CD4-positive, CD25-positive, alpha-beta regulatory T cell (primary cell): ENCODE data around the gene IL1RAPL1. TPM values are rescaled to one million over a fixed set of nuclear protein-coding genes. Genes with fewer than 3 reads are reported as not detected.

Source experiments
- ATAC-seq, 2 donors: fragments of 150-1000 bp; cut with Tn5 transposase; one replicate each; pipeline ENCODE4 v1.10.0; 2021; ENCODE audit warnings: low read depth in 2 of 2, moderate number of reproducible peaks in 2 of 2, moderate library complexity in 1 of 2
- DNase-seq, 3 donors: peaks; one replicate each; pipeline versions ENCODE4 v3.0.0 to v3.0.0-alpha.2; 2012 to 2022; ENCODE audit warnings: mixed read lengths in 1 of 3
- H3K27ac ChIP-seq: one replicate; pipeline ENCODE4 v1.7.0; 2013; ENCODE audit warnings: mild to moderate bottlenecking, low read length; ENCODE audit not compliant: insufficient read depth, poor library complexity, severe bottlenecking
- H3K27me3 ChIP-seq: one replicate; pipeline ENCODE4 v1.7.0; 2013; ENCODE audit warnings: low read length; ENCODE audit not compliant: control insufficient read depth, insufficient read depth
- H3K36me3 ChIP-seq: one replicate; pipeline ENCODE4 v1.7.0; 2013; ENCODE audit warnings: mild to moderate bottlenecking, low read length, moderate library complexity; ENCODE audit not compliant: control insufficient read depth, insufficient read depth
- H3K4me1 ChIP-seq: 2 replicates; pipeline ENCODE4 v1.7.0; 2013; ENCODE audit warnings: mild to moderate bottlenecking, low read length; ENCODE audit not compliant: insufficient read depth, control insufficient read depth, poor library complexity, severe bottlenecking
- H3K4me3 ChIP-seq: one replicate; pipeline ENCODE4 v1.7.0; 2013; ENCODE audit warnings: low read depth, mild to moderate bottlenecking, low read length, moderate library complexity
- H3K9me3 ChIP-seq, 2 experiments: 1 replicate in 1 of 2; 2 replicates in 1 of 2; pipeline ENCODE4 v1.7.0; 2013; ENCODE audit warnings: low read length in 2 of 2, mild to moderate bottlenecking in 1 of 2, moderate library complexity in 1 of 2; ENCODE audit not compliant: control insufficient read depth in 2 of 2
- H3K27ac Mint-ChIP-seq, 3 donors: one replicate each; pipeline ENCODE4 v1.8.0; 2020 to 2022; ENCODE audit warnings: mild to moderate bottlenecking in 3 of 3, mixed read lengths in 3 of 3, moderate library complexity in 2 of 3
- H3K27me3 Mint-ChIP-seq: one replicate; pipeline ENCODE4 v1.8.0; 2022; ENCODE audit warnings: mild to moderate bottlenecking, mixed read lengths
- H3K36me3 Mint-ChIP-seq: one replicate; pipeline ENCODE4 v1.8.0; 2020; ENCODE audit warnings: mixed read lengths
- H3K4me1 Mint-ChIP-seq, 4 donors: one replicate each; pipeline ENCODE4 v1.8.0; 2020 to 2022; ENCODE audit warnings: mixed read lengths in 4 of 4, mild to moderate bottlenecking in 1 of 4
- H3K4me3 Mint-ChIP-seq, 4 donors: one replicate each; pipeline ENCODE4 v1.8.0; 2020 to 2022; ENCODE audit warnings: mild to moderate bottlenecking in 4 of 4, mixed read lengths in 4 of 4, moderate library complexity in 3 of 4
- H3K9me3 Mint-ChIP-seq, 7 donors: one replicate each; pipeline ENCODE4 v1.8.0; 2020 to 2022; ENCODE audit warnings: mixed read lengths in 7 of 7, mild to moderate bottlenecking in 3 of 7, moderate library complexity in 2 of 7
- polyA plus RNA-seq, 4 donors: library from polyadenylated mRNA; unstranded; fragments of 300-500 nt; fragmentation: Illumina TruSeq; gene quantifications; one replicate each; pipeline ENCODE4 v1.2.3, GENCODE V29; 2021
- total RNA-seq: library from RNA; stranded (reverse); gene quantifications from one replicate; pipeline ENCODE4 v1.2.3, GENCODE V29; 2022

IL1RAPL1 gene
- total and polyA plus RNA-seq, 5 donors from 2014 or later, result not detected

- Mint-ChIP-seq H3K36me3 (no peaks in the 10 kb centered on the region), H3K27me3 (no peaks in the 10 kb centered on the region), H3K27ac (no peak overlapping the region), H3K4me3 (no peak overlapping the region), H3K4me1 (no peaks in the 10 kb centered on the region), H3K9me3 (peaks cover 0 to 3% (median 0%) of the 10 kb centered on the region in 7 donors)
- Histone ChIP-seq H3K9me3 (no peaks in the 10 kb centered on the region), H3K36me3 (no peaks in the 10 kb centered on the region), H3K4me3 (no peak overlapping the region), H3K27me3 (no peaks in the 10 kb centered on the region), H3K4me1 (no peaks in the 10 kb centered on the region), H3K27ac (no peak overlapping the region)
- DNase-seq (no peak), ATAC-seq (no peak)
These were observed 1084.2 kb downstream of the IL1RAPL1 start for GRCh38 chrX:29671421-29671820.

- peak overlapping the region in 1 of 3 donors; percentile 43 for H3K27ac Mint-ChIP-seq
- peaks cover 0 to 4% (median 0%) of the 10 kb centered on the region in 4 donors for H3K4me1 Mint-ChIP-seq
- no peaks in the 10 kb centered on the region for H3K9me3 ChIP-seq
- no peaks in the 10 kb centered on the region for H3K4me1 ChIP-seq
- no peaks in the 10 kb centered on the region for H3K27me3 ChIP-seq
- no peak overlapping the region for H3K27ac ChIP-seq
- H3K9me3 Mint-ChIP-seq, result peaks cover 0 to 9% (median 0%) of the 10 kb centered on the region in 7 donors
- no peak overlapping the region for H3K4me3 ChIP-seq
- no peaks in the 10 kb centered on the region for H3K36me3 Mint-ChIP-seq
- H3K27me3 Mint-ChIP-seq, result no peaks in the 10 kb centered on the region
- ATAC-seq, result no peak
- no peaks in the 10 kb centered on the region for H3K36me3 ChIP-seq
- DNase-seq, result no peak
- H3K4me3 Mint-ChIP-seq, result no peak overlapping the region
These were observed 1100.4 kb downstream of the IL1RAPL1 start for GRCh38 chrX:29687687-29688086.

- DNase-seq (no peak), ATAC-seq (no peak)
- Mint-ChIP-seq H3K27ac (no peak overlapping the region), H3K4me3 (no peak overlapping the region), H3K9me3 (peaks cover 0 to 9% (median 2%) of the 10 kb centered on the region in 7 donors), H3K4me1 (peaks cover 0 to 4% (median 0%) of the 10 kb centered on the region in 4 donors), H3K36me3 (no peaks in the 10 kb centered on the region), H3K27me3 (no peaks in the 10 kb centered on the region)
- Histone ChIP-seq H3K27me3 (no peaks in the 10 kb centered on the region), H3K9me3 (no peaks in the 10 kb centered on the region), H3K4me1 (no peaks in the 10 kb centered on the region), H3K4me3 (no peak overlapping the region), H3K36me3 (no peaks in the 10 kb centered on the region), H3K27ac (no peak overlapping the region)
These were observed 1102.8 kb downstream of the IL1RAPL1 start for GRCh38 chrX:29690061-29690460.

GRCh38 chrX:29691044-29691443 is 1103.8 kb downstream of the IL1RAPL1 start:
- H3K27ac ChIP-seq, result no peak overlapping the region
- Mint-ChIP-seq H3K36me3 (no peaks in the 10 kb centered on the region), H3K27me3 (no peaks in the 10 kb centered on the region), H3K4me1 (peaks cover 0 to 4% (median 0%) of the 10 kb centered on the region in 4 donors), H3K4me3 (no peak overlapping the region), H3K27ac (no peak overlapping the region), H3K9me3 (peaks cover 0 to 9% (median 2%) of the 10 kb centered on the region in 7 donors)
- no peaks in the 10 kb centered on the region for H3K27me3 ChIP-seq
- H3K9me3 ChIP-seq, result no peaks in the 10 kb centered on the region
- H3K4me1 ChIP-seq, result no peaks in the 10 kb centered on the region
- no peaks in the 10 kb centered on the region for H3K36me3 ChIP-seq
- H3K4me3 ChIP-seq, result no peak overlapping the region
- no peak for DNase-seq
- ATAC-seq, result no peak

- H3K4me3 ChIP-seq, result no peak overlapping the region
- no peaks in the 10 kb centered on the region for H3K27me3 Mint-ChIP-seq
- H3K9me3 Mint-ChIP-seq, result peaks cover 0 to 5% (median 0%) of the 10 kb centered on the region in 7 donors
- H3K27ac ChIP-seq, result no peak overlapping the region
- DNase-seq (no peak), ATAC-seq (no peak)
- no peak overlapping the region for H3K4me3 Mint-ChIP-seq
- H3K27me3 ChIP-seq, result no peaks in the 10 kb centered on the region
- no peaks in the 10 kb centered on the region for H3K36me3 Mint-ChIP-seq
- H3K27ac Mint-ChIP-seq, result no peak overlapping the region
- H3K9me3 ChIP-seq, result no peaks in the 10 kb centered on the region
- peaks cover 0 to 4% (median 0%) of the 10 kb centered on the region in 4 donors for H3K4me1 Mint-ChIP-seq
- no peaks in the 10 kb centered on the region for H3K36me3 ChIP-seq
- no peaks in the 10 kb centered on the region for H3K4me1 ChIP-seq
These were observed 1106.7 kb downstream of the IL1RAPL1 start for GRCh38 chrX:29693912-29694311.

- Mint-ChIP-seq H3K27ac (no peak overlapping the region), H3K9me3 (peaks cover 0 to 7% (median 2%) of the 10 kb centered on the region in 7 donors), H3K27me3 (no peaks in the 10 kb centered on the region), H3K4me1 (no peaks in the 10 kb centered on the region), H3K4me3 (no peak overlapping the region), H3K36me3 (no peaks in the 10 kb centered on the region)
- ATAC-seq, result no peak
- H3K27ac ChIP-seq, result no peak overlapping the region
- no peaks in the 10 kb centered on the region for H3K4me1 ChIP-seq
- no peaks in the 10 kb centered on the region for H3K36me3 ChIP-seq
- H3K4me3 ChIP-seq, result no peak overlapping the region
- no peak for DNase-seq
- no peaks in the 10 kb centered on the region for H3K27me3 ChIP-seq
- no peaks in the 10 kb centered on the region for H3K9me3 ChIP-seq
These were observed 1112.0 kb downstream of the IL1RAPL1 start for GRCh38 chrX:29699239-29699638.

- ATAC-seq (no peak), DNase-seq (no peak)
- no peaks in the 10 kb centered on the region for H3K9me3 ChIP-seq
- no peak overlapping the region for H3K4me3 ChIP-seq
- Mint-ChIP-seq H3K36me3 (no peaks in the 10 kb centered on the region), H3K9me3 (peaks cover 0 to 10% (median 4%) of the 10 kb centered on the region in 7 donors), H3K4me1 (no peaks in the 10 kb centered on the region), H3K4me3 (no peak overlapping the region), H3K27ac (no peak overlapping the region), H3K27me3 (no peaks in the 10 kb centered on the region)
- H3K27me3 ChIP-seq, result no peaks in the 10 kb centered on the region
- H3K27ac ChIP-seq, result no peak overlapping the region
- no peaks in the 10 kb centered on the region for H3K36me3 ChIP-seq
- H3K4me1 ChIP-seq, result no peaks in the 10 kb centered on the region
These were observed 1119.8 kb downstream of the IL1RAPL1 start for GRCh38 chrX:29707088-29707487.

GRCh38 chrX:29721152-29721551 is 1133.9 kb downstream of the IL1RAPL1 start:
- Mint-ChIP-seq H3K36me3 (no peaks in the 10 kb centered on the region), H3K27me3 (no peaks in the 10 kb centered on the region), H3K4me3 (no peak overlapping the region), H3K4me1 (no peaks in the 10 kb centered on the region), H3K27ac (no peak overlapping the region), H3K9me3 (peaks cover 0 to 4% (median 2%) of the 10 kb centered on the region in 7 donors)
- Histone ChIP-seq H3K27ac (no peak overlapping the region), H3K4me1 (no peaks in the 10 kb centered on the region), H3K27me3 (no peaks in the 10 kb centered on the region), H3K4me3 (no peak overlapping the region), H3K9me3 (no peaks in the 10 kb centered on the region), H3K36me3 (no peaks in the 10 kb centered on the region)
- DNase-seq (no peak), ATAC-seq (no peak)
